Endometrium (tissue), 2 donors: ENCODE data around the gene TRIM32.

Experiments
- FAIRE-seq: peaks from 2 replicates; lab custom pipeline; 2012; peaks lifted over from hg19 to GRCh38; lab: Jason Lieb, UNC
- donor health status: control.
- donor health status: control.

Gene TRIM32

DNA sequence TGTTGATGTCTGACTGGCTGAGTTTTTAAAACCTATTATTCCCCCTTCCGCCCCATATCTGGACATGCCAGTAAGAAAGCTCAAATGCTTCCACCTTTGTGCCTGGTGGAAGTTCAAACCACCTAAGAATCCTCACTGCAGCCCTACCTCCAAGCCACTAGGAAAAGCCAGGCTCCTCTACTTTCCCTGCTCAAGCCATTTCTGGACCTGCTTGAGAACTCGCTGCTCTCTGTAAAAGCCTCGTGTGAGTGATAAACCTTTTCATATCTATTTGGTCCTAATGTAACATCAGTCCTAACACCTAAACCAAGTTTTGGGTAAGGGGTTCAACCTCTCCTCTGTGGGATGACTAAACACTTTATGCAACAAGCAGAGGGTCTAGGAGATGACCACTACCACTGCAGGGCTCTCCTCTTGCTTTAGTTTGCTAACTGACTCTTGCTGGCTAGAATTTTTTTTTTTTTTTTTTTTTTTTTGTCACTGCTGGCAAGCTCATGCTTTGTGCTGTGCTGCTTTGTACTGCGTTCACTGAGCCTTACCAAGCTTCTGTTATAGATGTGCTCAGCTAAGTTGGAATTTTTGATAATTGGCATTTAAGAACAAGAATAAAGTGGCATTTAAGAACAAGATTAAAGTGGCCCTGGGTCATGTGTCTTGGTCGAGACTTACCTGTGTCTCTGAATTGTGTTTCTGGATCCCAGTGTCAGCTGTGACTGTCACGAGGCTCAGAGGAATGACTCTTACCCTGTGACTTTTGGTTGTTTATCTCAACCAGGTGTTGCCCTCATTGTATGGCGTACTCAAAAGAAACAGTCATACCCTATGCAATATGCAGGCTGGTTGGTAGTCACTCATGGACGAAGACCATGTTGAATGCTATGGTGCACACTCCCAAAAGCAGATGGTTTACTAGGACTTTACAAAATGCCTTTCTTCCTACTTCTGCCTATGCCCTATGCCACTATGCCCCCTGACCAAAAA is 19.5 kb downstream of the TRIM32 start:
- no peak for FAIRE-seq

DNA sequence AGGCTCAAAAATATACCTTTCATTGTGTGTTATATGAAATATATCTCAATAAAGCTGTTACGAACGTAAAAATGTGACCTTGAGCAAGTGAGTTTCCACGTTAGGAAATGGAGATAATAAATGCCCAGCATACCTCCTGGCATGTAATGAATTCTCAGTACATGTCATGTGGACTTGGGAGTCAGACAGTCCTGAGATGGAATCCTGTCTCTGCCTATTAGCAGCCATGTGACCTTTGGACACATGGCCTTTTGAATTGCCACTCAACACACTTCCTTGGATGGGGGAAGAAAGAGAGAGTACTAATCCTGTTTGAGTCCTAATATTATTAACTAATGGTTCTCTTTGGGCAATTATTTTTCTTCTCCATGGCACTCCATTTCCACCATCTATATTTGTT is 25.7 kb downstream of the TRIM32 start:
- FAIRE-seq = no peak

DNA sequence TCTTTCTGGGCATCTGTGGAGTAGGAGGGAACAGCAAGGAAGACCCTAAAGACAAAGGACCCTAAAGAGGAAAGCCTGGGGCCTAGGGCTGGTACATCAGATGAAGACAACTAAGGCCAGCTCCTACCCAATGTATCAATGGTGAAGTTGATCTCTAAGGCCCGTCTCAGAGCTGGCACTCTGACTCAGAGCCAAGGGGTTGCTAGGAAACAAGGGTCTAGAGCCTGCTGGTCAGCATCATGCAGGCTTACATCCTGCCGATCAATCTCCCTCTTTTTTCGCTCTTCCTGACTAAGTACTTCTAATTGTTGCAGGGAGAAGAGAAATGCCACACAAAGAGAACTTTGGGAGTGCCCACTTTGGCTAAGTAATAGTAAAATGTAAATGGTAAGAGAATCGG is 26.2 kb downstream of the TRIM32 start:
- FAIRE-seq = no peak

DNA sequence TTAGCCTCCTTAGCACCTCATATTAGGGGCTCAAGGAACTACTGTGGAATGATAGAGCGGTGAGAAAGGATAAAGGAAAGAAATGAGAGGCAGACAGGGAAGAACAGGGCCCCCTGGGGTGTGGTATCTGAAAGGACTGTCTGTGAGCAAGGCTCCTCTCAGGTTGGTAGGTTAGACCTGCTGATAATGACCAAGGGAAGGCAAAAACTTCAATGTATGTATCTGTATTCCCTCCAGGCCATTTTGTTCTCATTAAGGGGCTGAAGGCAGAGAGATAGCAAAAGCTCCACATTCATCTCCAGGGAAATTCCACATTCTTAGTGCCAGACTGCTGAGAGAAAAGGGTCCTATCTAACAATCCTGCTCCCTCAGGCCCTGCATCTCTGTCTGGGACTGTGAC is 28.6 kb downstream of the TRIM32 start:
- FAIRE-seq = no peak

DNA sequence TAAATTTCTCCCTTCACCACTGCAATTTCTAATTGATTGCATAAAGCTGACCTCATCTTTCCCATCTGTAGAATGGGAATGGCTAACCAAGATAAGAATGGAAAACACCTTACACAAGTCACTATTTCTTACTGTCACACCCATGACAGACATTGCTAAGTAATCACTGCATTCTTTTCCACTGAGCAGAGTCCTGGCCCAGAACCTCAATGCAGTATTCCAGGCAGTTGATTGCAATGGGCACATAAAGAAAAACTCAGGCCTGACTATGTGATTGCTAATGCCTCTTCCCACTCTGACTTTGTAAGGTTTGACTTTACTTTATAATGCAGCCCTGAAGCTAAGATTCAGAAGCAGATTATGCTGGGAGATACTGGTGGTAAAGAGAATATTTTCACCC is 29.3 kb downstream of the TRIM32 start:
- no peak for FAIRE-seq

DNA sequence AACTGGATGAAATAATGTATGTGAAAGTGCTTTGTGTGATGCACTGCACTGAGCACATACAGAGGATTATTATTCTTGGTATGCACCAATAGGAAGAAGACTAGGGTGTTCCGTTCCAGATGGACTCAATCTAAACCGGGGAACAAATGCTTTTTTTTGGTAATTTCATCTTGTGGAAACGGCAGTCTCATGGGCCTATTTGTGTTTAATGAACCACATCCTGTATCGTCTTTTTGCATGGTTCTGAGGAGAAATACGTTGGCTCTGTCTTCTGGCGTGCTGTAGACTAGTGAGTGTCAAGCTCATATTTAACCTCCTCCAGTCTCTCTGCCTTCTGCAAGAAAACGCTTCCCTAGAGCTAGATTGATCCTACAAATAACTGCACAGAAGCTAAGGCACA is 30.0 kb downstream of the TRIM32 start:
- no peak for FAIRE-seq

DNA sequence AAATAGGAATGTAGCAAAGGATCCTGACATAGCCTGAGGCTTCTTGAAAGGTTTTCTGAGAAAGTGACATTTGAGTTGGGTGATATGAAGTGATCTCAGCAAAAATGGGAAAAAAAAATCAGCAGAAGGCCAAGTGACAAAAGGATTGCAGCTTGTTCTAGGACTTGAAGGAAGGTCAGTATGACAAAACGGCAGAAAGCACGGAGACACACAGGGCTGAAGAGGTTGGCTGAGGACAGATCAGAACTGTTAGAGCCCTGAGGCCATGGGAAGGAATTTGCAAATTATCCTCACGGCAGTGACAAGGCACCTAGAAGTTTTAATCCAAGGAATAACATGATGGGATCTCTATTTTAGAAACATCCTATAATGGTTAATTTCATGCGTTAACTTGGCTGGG is 31.0 kb downstream of the TRIM32 start:
- FAIRE-seq = no peak

DNA sequence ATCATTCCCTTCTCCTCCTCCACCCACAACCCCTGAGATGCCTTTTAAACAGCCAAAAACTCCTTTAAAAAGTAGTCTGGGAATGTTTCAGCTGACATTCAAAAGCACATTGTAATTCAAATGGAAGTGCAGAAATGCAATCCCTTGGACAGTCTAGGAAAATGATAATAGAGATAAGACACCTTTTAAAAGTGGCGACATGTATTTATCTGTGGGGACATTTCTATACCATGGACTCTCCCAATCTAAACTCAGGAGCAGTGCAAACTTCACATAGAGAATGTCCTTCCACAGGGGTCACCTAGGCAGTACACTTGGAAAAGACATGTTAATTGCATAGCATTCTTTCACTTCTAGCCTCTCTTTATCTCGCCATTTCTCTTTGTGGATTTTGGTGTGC is 33.0 kb downstream of the TRIM32 start:
- FAIRE-seq = no peak

DNA sequence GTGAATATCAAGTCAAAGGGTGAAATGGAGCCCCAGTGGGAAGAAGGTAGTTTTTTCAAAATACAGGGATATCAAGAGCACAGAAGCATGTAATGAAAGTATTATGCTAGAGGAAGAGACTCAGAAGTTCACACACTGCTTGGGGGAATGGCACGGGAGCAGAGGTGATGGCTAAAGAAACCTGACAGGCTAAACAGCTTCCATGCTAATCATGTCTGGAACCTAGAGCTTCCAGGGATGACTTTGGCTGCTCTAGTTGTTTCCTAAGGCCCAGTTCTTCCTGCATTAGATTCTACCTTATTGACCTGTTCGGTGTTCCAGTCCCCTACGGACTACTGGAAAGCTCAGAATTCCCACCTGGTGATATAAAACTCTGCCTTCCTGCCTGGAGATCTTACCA is 34.3 kb downstream of the TRIM32 start:
- no peak for FAIRE-seq

DNA sequence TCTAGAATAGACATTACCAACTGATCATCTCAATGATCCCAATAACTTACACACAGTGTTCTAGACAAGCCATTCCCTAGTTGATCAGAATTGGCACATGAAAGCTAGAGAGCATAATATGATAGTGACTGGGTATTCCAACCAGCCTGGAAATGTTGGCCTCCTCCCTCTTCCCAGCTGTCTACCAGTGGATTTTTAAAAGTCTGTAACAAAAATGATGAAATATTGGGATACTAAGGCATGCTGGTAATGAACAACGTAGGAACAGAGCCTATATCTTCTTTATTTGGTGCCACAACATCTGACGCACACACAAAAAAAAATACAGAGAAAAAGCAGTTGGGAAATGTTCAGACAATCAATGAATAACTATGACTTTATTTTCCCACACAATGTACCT is 34.8 kb downstream of the TRIM32 start:
- no peak for FAIRE-seq

DNA sequence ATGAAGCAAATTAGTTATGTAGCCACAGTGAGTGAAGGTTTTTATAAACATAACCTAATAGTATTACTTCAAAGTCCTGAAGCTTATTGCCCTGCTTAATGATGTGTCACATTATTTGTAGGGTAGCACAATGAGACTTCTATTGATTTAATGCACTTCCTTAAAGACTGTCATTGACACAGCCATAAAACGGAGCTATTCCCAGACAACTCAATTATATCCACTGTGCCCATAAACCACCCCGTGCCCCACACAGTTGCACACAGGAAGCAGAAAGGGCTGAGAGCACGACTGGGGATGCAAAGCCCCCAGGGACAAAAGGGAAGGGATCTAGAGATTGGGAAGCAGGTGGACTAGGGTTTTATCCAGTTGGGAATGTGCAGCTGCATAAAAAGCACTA is 37.0 kb downstream of the TRIM32 start:
- no peak for FAIRE-seq

DNA sequence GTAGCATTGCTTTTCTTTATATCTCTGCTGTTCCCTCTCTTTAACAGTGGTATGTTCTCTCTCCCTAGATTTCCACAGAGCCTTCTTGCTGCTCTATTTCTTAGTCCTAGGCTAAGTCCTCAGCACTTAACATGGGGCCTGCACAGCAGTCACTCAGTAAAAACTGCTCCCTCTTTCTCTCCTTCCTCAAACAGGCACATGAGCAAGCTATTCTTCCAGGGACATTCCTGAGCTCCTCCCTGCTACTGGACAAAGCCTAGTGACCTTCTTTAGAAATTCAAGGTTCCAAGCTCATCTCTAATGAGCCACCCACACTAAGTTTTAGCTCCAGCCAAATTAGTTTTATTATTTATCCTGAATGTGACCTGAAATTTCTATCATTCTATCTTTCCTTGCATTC is 39.5 kb downstream of the TRIM32 start:
- FAIRE-seq = no peak

DNA sequence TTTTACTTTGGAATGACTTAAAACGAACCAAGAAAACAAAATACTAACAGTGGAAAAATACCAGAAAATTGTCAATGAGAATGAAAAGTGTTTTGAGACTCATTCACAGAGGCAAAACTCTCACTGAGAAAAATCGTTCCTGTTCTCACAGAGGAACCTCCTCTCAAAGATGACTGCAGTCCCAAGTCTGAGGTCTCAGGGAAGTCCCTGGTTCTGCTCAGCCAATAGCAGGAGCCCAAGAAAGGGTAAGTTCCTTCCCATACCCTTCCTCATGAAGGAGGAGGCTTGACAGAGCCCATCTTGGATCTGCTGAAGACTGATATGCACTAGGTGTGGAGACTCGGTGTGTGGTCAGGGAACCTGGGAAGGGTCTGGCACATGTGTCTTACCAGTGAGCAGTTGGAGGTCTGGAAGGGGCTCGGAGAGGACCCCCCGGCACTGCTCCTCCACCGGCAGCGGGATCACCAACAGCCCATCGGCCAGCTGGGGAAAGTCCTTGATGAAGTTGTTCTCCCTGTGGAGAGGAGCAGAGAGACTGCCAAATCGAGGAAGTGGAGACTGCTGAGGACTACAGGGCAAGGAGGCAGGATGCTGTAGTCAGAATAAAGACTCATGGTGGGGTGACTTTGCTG is 46.0 kb downstream of the TRIM32 start:
- FAIRE-seq = no peak

DNA sequence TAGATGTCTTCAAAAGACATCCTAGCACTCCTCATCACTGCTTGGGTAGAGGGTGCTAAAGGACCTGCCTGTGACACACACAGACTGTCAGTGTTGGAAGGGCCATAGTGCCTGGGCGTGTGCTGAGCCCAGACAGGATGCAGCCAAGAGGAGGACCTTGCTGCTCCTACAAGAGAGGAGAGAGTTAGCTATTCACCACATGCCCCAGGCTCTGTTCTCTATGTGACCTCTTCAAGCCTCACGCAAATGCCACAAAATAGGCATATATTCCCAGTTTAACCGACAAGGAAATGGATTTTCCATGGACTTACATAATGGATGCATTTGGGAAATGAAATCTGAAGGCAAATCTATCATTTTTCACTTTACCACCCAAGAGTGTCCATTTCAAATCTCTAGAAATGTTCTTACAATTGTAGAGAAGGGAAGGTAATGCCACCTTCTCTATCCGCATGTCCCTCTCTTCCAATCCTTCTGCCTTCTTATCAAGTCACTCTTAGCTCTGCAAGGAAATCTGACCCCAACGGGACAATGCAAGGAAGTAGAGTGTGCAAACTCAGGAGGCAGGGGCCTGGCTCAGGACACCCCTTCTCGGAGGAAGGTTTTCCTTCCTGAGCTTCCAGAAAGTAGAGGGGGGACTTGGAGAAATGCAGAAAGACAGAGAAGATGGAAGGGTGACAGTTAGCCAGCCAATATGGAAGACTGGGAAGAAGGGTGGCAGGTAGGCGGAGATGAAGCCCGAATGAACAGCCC is 49.5 kb downstream of the TRIM32 start:
- FAIRE-seq = no peak

DNA sequence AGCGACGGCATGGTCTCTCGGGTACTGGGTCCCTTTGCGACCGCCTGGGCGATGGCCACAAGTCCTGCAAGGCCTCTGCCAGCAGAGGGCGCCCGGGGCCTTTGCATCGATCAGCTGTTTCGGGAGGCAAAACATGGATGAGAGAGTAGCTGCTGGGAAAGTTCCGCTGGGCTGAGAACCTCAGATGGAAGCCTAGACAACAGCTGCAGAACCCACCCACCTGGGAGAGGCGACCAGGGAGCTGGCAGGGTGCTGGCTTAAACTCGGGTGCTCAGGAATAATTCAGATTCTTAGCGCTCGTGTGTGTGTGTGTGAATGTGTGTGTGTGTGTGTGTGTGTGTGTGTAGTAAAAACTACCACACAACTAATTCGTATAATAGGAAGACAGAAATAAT is 50.0 kb downstream of the TRIM32 start:
- FAIRE-seq = no peak

DNA sequence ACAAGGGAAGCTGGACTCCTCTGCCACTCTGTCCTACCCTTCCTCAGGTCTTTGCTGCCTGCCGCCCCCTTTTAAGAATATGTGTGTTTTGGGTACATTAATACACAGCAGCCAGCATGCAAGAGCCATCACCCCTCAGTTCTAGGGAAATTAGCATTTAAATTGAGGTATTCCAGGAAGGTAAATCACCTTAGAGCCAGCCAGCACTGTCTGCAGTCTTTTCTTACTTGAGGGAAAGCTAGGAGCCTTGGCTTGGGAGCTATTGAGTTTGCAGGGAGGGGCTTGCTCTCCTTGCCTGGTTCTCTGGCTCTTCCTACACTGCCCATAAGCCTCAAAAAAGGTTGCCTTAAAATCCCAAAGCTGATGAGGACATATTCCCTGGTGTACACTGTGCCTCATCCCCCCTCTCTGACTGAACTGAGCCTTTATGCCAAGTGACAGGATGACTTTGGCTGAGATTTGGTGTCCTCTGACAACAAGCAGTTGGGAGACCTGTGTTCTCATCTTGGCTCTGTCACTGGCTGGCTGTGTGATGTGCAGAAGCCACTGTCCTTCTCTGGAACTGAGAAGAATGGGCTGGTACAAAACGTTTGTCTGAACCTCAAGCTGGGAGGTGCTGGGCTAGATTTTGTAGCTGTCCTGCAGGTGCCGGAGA is 54.1 kb downstream of the TRIM32 start:
- FAIRE-seq = no peak

DNA sequence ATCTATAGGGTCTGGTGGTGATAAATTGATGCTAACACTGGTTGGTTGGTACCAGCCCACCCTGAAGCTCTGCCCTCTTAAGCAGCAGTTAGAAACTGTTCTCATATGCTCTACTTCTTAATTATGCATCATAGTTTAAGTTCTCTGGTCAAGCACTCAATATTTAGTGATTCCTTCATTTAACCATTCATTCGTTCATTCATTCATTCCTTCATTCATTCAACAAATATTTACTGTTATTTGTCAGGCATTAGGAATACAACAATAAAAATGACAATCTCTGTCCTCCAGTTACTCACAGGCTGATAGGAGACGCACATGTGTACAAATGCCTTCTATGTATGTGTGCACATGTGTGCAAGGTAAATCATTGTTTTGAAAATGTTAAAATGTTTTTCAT is 54.6 kb downstream of the TRIM32 start:
- FAIRE-seq = no peak

DNA sequence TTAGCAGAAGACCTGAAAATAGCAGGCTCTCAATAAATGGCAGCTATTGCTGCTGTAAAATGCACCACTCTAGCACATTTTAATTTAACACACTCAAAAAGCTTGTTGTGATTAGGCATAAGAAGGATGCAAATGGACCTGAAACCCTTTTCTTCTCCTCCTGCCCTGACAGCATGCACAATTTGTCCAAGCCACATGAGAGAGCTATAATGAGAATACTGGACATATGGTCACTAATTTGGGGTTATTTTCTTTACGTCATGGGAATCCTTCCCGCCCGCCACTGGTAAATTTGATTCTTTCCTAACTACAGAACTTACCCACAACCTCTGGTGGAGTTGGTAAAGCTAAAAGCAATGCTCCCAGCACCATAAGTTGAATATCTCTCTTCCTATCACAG is 62.1 kb downstream of the TRIM32 start:
- no peak for FAIRE-seq

DNA sequence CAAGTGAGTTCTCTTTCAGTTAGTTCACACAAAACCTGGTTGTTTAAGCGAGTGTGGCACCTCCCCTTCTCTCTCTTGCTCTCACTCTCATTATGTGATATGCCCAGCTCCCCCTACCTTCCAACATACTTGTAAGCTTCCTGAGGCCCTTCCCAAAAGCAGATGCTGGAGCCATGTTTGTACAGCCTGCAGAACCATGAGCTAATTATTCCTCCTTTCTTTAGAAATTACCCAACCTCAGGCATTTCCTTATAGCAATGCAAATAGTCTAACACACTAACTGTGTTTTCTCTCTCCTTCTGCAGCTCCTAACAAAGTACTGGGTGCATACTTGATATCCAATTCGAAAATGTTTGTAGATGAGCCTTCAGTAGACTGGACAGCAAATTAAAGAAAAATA is 62.7 kb downstream of the TRIM32 start:
- no peak for FAIRE-seq

DNA sequence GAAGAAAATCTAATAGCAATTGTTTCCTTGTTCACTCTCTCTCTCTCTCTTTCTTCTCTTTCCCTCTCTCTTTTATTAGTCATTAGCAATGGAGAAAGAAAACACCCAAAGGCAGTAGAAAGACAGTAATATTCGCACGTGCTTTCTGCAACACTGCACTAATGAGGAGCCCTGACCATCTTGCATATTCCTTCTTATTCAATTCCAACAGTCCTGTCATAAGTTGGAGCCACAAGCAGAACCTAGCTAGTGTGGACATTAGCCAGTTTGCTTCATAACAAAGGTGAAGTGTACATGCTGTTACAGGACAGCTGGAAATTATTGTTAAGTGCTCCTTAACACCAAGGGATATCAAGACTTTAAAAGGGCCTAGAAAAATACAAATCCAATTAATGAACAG is 63.4 kb downstream of the TRIM32 start:
- FAIRE-seq = no peak
